GM12878 (cell line): ENCODE measurements around the gene CYP2U1. TPM values are rescaled to one million over a fixed set of nuclear protein-coding genes. Genes with fewer than 3 reads are reported as not detected.
"Not testable (repeated sequence)": the region's sequence is repeated elsewhere in the genome, so short reads cannot be mapped to it uniquely, and the experiment has no call there.

Source experiments
- ATAC-seq: fragments of 200-7000 bp; cut with Tn5 transposase; 3 replicates; pipeline ENCODE4 v1.9.1; 2020; ENCODE audit warnings: mild to moderate bottlenecking, moderate library complexity
- BruUV-seq: library from RNA; stranded (reverse); fragments of 400-500 nt; replicated peaks from 2 replicates; lab custom pipeline; 2021; lab: Mats Ljungman, UMichigan
- CTCF ChIA-PET: fragments of 300-600 bp; sonication (Branson Sonifier 250); formaldehyde crosslinking; extraction: SDS; loops from one replicate; lab custom pipeline; 2021; ENCODE audit warnings: inconsistent platforms; lab: Yijun Ruan, JAX
- POLR2A ChIA-PET: fragments of 350-600 bp; formaldehyde crosslinking; extraction: SDS; loops from one replicate; lab custom pipeline; 2021; ENCODE audit warnings: inconsistent platforms; lab: Charles Lee
- RAD21 ChIA-PET: fragments of 300-600 bp; sonication (Branson Sonifier 250); formaldehyde crosslinking; loops from one replicate; lab custom pipeline; 2023; ENCODE audit warnings: antibody characterized with exemption; ENCODE audit not compliant: unreplicated experiment; lab: Charles Lee
- SMC1A ChIA-PET: fragments of 300-600 bp; sonication (Branson Sonifier 250); formaldehyde crosslinking; loops from one replicate; lab custom pipeline; 2023; ENCODE audit not compliant: unreplicated experiment, uncharacterized antibody; lab: Charles Lee
- DNase-seq: peaks from one replicate; pipeline ENCODE4 v3.0.0-alpha.2; 2011; ENCODE audit warnings: low read depth, low spot score
- FAIRE-seq: peaks from 3 replicates; lab custom pipeline; 2011; peaks lifted over from hg19 to GRCh38; lab: Jason Lieb, UNC
- H2AFZ ChIP-seq: 2 replicates; pipeline ENCODE4 v1.6.0; 2011; ENCODE audit warnings: low read depth, low read length, control low read depth; ENCODE audit not compliant: control insufficient read depth
- H3K27ac ChIP-seq: 2 replicates; pipeline ENCODE4 v1.5.1; 2011; ENCODE audit warnings: control low read depth; ENCODE audit not compliant: control insufficient read depth, insufficient read depth
- H3K27me3 ChIP-seq, 2 experiments: replicated peaks in 1 of 2; 2 replicates each; pipeline versions ENCODE4 v1.6.0 to v1.6.1; 2011; ENCODE audit warnings: low read length in 1 of 2; ENCODE audit not compliant: control insufficient read depth in 2 of 2, insufficient read depth in 2 of 2
- H3K36me3 ChIP-seq, 2 experiments: 2 replicates each; pipeline ENCODE4 v1.5.1; 2011; ENCODE audit warnings: low read length in 1 of 2; ENCODE audit not compliant: control insufficient read depth in 2 of 2, insufficient read depth in 2 of 2
- H3K4me1 ChIP-seq: 2 replicates; pipeline ENCODE4 v1.6.1; 2011; ENCODE audit warnings: mild to moderate bottlenecking, low read length, moderate library complexity, mixed read lengths; ENCODE audit not compliant: control insufficient read depth, insufficient read depth
- H3K4me2 ChIP-seq: 2 replicates; pipeline ENCODE4 v1.6.0; 2011; ENCODE audit warnings: control low read depth; ENCODE audit not compliant: control insufficient read depth, insufficient read depth
- H3K4me3 ChIP-seq: fragments of 200-600 bp; sonication (generic); 2 replicates; pipeline ENCODE4 v1.5.1; 2016
- H3K79me2 ChIP-seq: 2 replicates; pipeline ENCODE4 v1.6.0; 2011; ENCODE audit warnings: low read length; ENCODE audit not compliant: control insufficient read depth, insufficient read depth
- H3K9ac ChIP-seq: 2 replicates; pipeline ENCODE4 v1.8.0; 2011; ENCODE audit warnings: low read length, control low read depth, mixed read lengths; ENCODE audit not compliant: control insufficient read depth, insufficient read depth
- H3K9me3 ChIP-seq: replicated peaks from 3 replicates; pipeline ENCODE4 v1.5.1; 2011; ENCODE audit warnings: mild to moderate bottlenecking, low read length; ENCODE audit not compliant: control insufficient read depth, insufficient read depth
- H4K20me1 ChIP-seq: 2 replicates; pipeline ENCODE4 v1.6.0; 2011; ENCODE audit not compliant: control insufficient read depth, insufficient read depth
- POLR2AphosphoS2 ChIP-seq: IDR thresholded peaks from 2 replicates; pipeline ENCODE4 v1.6.1; 2011; ENCODE audit warnings: low read depth, mild to moderate bottlenecking, low read length, improper control_type of control experiment, moderate library complexity
- RB1 ChIP-seq: fragments of 450-650 bp; formaldehyde crosslinking; IDR thresholded peaks from 2 replicates; pipeline ENCODE4 v1.6.1; 2017; ENCODE audit warnings: mild to moderate bottlenecking, borderline replicate concordance
- WGBS: methylation state at CpG from one replicate; pipeline ENCODE4 v1.1.6; 2016; ENCODE audit warnings: low lambda C conversion rate; ENCODE audit not compliant: insufficient replicate concordance, insufficient coverage; ENCODE audit errors: missing lambda C conversion rate; 5-methylcytosine and 5-hydroxymethylcytosine counted together
- in situ Hi-C: fragments of 300-500 bp; cut with MboI; formaldehyde crosslinking; loops from 9 replicates; pipeline ENCODE4 v1.14.3; 2018; ENCODE audit warnings: mixed read lengths
- intact Hi-C: fragments of 100-400 bp; cut with micrococcal nuclease; formaldehyde crosslinking; loops from one replicate; pipeline ENCODE4 v1.14.2; 2022; ENCODE audit not compliant: unreplicated experiment
- polyA plus RNA-seq, 11 experiments: library from polyadenylated mRNA; depleted of rRNA in 4 of 11; unstranded in 6 of 11; stranded (reverse) in 5 of 11; fragments of >200 nt; fragmentation: Nextera tagmentation in 4 of 11; fragmentation: Illumina TruSeq in 1 of 11; extraction: Ambion mirVana in 4 of 11; extraction: Trizol in 1 of 11; gene quantifications; 1 replicate in 1 of 11; 2 replicates in 10 of 11; pipeline versions ENCODE4 v1.2.1 to v1.2.3, GENCODE V29; 2011 to 2016; ENCODE audit warnings: inconsistent platforms in 2 of 11, missing spikeins in 2 of 11, low read depth in 1 of 11
- total RNA-seq, 4 experiments: library from RNA; depleted of rRNA in 3 of 4; stranded (reverse); fragments of >200 nt in 3 of 4; fragmentation: Illumina TruSeq in 1 of 4; extraction: Trizol in 1 of 4; gene quantifications; 2 replicates each; pipeline versions ENCODE4 v1.2.1 to v1.2.3, GENCODE V29; 2013 to 2021

Gene CYP2U1
- total and polyA plus RNA-seq, 10 of the 15 experiments (the other 5 are each of a cell fraction or from before 2014, with no cell fraction given) = 0.41 to 3.4 (median 2.9) TPM

- TF ChIP-seq POLR2AphosphoS2 = no peak
- no peak for TF ChIP-seq RB1
Observed at GRCh38 chr4:107922486-107923473, 8.6 kb upstream of the CYP2U1 start (continued).

GRCh38 chr4:107925713-107926112, 5.6 kb upstream of the CYP2U1 start:
- in situ Hi-C loops, H3K4me1 ChIP-seq, H3K36me3 ChIP-seq, H3K4me2 ChIP-seq, BruUV-seq, ATAC-seq, H3K9ac ChIP-seq, FAIRE-seq, H3K79me2 ChIP-seq, H3K27me3 ChIP-seq, H3K27ac ChIP-seq, intact Hi-C loops, SMC1A ChIA-PET, H2AFZ ChIP-seq, H3K4me3 ChIP-seq, RAD21 ChIA-PET, H4K20me1 ChIP-seq, H3K9me3 ChIP-seq, DNase-seq, CTCF ChIA-PET: not testable (repeated sequence)
- POLR2A ChIA-PET = interaction anchor here (0.7 kb wide), 1 partner anchor 414 kb away, joined by 3 read pairs; no protein-coding TSS in a partner anchor

- H3K4me2 ChIP-seq, H3K4me3 ChIP-seq, SMC1A ChIA-PET, CTCF ChIA-PET, ATAC-seq, H2AFZ ChIP-seq, RAD21 ChIA-PET, in situ Hi-C loops, BruUV-seq, DNase-seq, H3K79me2 ChIP-seq, H3K36me3 ChIP-seq, POLR2A ChIA-PET, H3K27ac ChIP-seq, H4K20me1 ChIP-seq, H3K4me1 ChIP-seq, H3K27me3 ChIP-seq, intact Hi-C loops, H3K9ac ChIP-seq, FAIRE-seq, H3K9me3 ChIP-seq: not testable (repeated sequence)
- WGBS = 45% methylated on average over 4 of the region's 4 CpGs
Observed at GRCh38 chr4:107926875-107927274, 4.5 kb upstream of the CYP2U1 start.
